Measurements from ENCODE around the gene MEPE. TPM values are rescaled to one million over a fixed set of nuclear protein-coding genes. Genes with fewer than 3 reads are reported as not detected.

Gene MEPE
- polyA plus RNA-seq, 1 donor from 2014 or later: not detected

GRCh38 chr4:87856816-87857215 is 24.0 kb downstream of the MEPE start:
- H3K79me2 ChIP-seq (replicated peaks; ENCODE audit: insufficient read depth, low read length): no peaks in the 10 kb centered on the region
- H3K27ac ChIP-seq (ENCODE audit: low read length): no peak overlapping the region
- no peak overlapping the region for H3K4me2 ChIP-seq (ENCODE audit: low read length)
- no peaks in the 10 kb centered on the region for H3F3A ChIP-seq (ENCODE audit: insufficient read depth, low read length, poor library complexity, severe bottlenecking)
- no peaks in the 10 kb centered on the region for H3K9me3 ChIP-seq (ENCODE audit: low read length)
- no peaks in the 10 kb centered on the region for H4K20me1 ChIP-seq (ENCODE audit: insufficient read depth)
- no peaks in the 10 kb centered on the region for H3K27me3 ChIP-seq (ENCODE audit: insufficient read depth, low read depth, low read length)
- TF ChIP-seq MXI1 (conservative IDR thresholded peaks at IDR 0.05; ENCODE audit: poor library complexity, severe bottlenecking) (no peak), RAD21 (conservative IDR thresholded peaks at IDR 0.05) (no peak)
- no peak overlapping the region for H3K9ac ChIP-seq (ENCODE audit: low read length)
- no peak overlapping the region for H2AFZ ChIP-seq (ENCODE audit: low read depth, low read length)
- H3K36me3 ChIP-seq (ENCODE audit: insufficient read depth, low read length): no peaks in the 10 kb centered on the region
- no peak overlapping the region for H3K4me3 ChIP-seq (ENCODE audit: low read length)
- no peaks in the 10 kb centered on the region for H3K9me2 ChIP-seq (ENCODE audit: insufficient read depth, low read length)

GRCh38 chr4:87857789-87858188 is 25.0 kb downstream of the MEPE start:
- Histone ChIP-seq H4K20me1 (ENCODE audit: insufficient read depth) (no peaks in the 10 kb centered on the region), H3K79me2 (replicated peaks; ENCODE audit: insufficient read depth, low read length) (no peaks in the 10 kb centered on the region), H3K4me2 (ENCODE audit: low read length) (no peak overlapping the region), H3K9me3 (ENCODE audit: low read length) (no peaks in the 10 kb centered on the region), H3K27me3 (ENCODE audit: insufficient read depth, low read depth, low read length) (no peaks in the 10 kb centered on the region), H3K9me2 (ENCODE audit: insufficient read depth, low read length) (no peaks in the 10 kb centered on the region), H3K4me3 (ENCODE audit: low read length) (no peak overlapping the region), H3K27ac (ENCODE audit: low read length) (no peak overlapping the region), H3F3A (ENCODE audit: insufficient read depth, low read length, poor library complexity, severe bottlenecking) (no peaks in the 10 kb centered on the region), H2AFZ (ENCODE audit: low read depth, low read length) (no peak overlapping the region), H3K36me3 (ENCODE audit: insufficient read depth, low read length) (no peaks in the 10 kb centered on the region), H3K9ac (ENCODE audit: low read length) (no peak overlapping the region)
- TF ChIP-seq MXI1 (conservative IDR thresholded peaks at IDR 0.05; ENCODE audit: poor library complexity, severe bottlenecking) (no peak), CTCF (IDR thresholded peaks at IDR 0.05; ENCODE audit: poor library complexity, severe bottlenecking) (no peak), TAF1 (IDR thresholded peaks at IDR 0.05; ENCODE audit: low read depth) (no peak), REST (IDR thresholded peaks at IDR 0.05; ENCODE audit: borderline replicate concordance) (no peak)

GRCh38 chr4:87862236-87862635 is 29.5 kb downstream of the MEPE start:
- H3F3A ChIP-seq (ENCODE audit: insufficient read depth, low read length, poor library complexity, severe bottlenecking): no peaks in the 10 kb centered on the region

More at GRCh38 chr4:87862236-87862635, 29.5 kb downstream of the MEPE start:
- no peak overlapping the region for H3K9ac ChIP-seq (ENCODE audit: low read length)
- no peaks in the 10 kb centered on the region for H3K79me2 ChIP-seq (replicated peaks; ENCODE audit: insufficient read depth, low read length)
- no peaks in the 10 kb centered on the region for H3K27me3 ChIP-seq (ENCODE audit: insufficient read depth, low read depth, low read length)
- H3K4me2 ChIP-seq (ENCODE audit: low read length): no peak overlapping the region
- TF ChIP-seq TAF1 (IDR thresholded peaks at IDR 0.05; ENCODE audit: low read depth) (no peak), EP300 (conservative IDR thresholded peaks at IDR 0.05; ENCODE audit: poor library complexity, severe bottlenecking) (no peak), MXI1 (conservative IDR thresholded peaks at IDR 0.05; ENCODE audit: poor library complexity, severe bottlenecking) (no peak)
- no peak overlapping the region for H2AFZ ChIP-seq (ENCODE audit: low read depth, low read length)
- H4K20me1 ChIP-seq (ENCODE audit: insufficient read depth): no peaks in the 10 kb centered on the region
- H3K36me3 ChIP-seq (ENCODE audit: insufficient read depth, low read length): no peaks in the 10 kb centered on the region
- H3K9me3 ChIP-seq (ENCODE audit: low read length): no peaks in the 10 kb centered on the region
- no peaks in the 10 kb centered on the region for H3K9me2 ChIP-seq (ENCODE audit: insufficient read depth, low read length)
- no peak overlapping the region for H3K4me3 ChIP-seq (ENCODE audit: low read length)
- no peak overlapping the region for H3K27ac ChIP-seq (ENCODE audit: low read length)
